ENCODE results near the gene CTSS. TPM values are rescaled to one million over a fixed set of nuclear protein-coding genes. Genes with fewer than 3 reads are reported as not detected.

Gene CTSS
- total and polyA plus RNA-seq, 2 donors (not counting 3 experiments of a cell fraction or from before 2014, with no cell fraction given), result 4.0 to 11.1 TPM

GRCh38 chr1:150683914-150684313, 81.7 kb downstream of the CTSS start:
- Histone ChIP-seq H3K4me3 (replicated peaks in 1 of 3; ENCODE audit: insufficient read depth in 1 of 3, low read depth in 1 of 3, low read length in 3 of 3) (no peak overlapping the region), H3K9me1 (replicated peaks; ENCODE audit: control insufficient read depth, extremely low read depth, insufficient read depth, low read length) (no peaks in the 10 kb centered on the region), H3K9me3 (replicated peaks; ENCODE audit: control insufficient read depth, insufficient read depth, low read length) (no peaks in the 10 kb centered on the region), H3K9ac (replicated peaks; ENCODE audit: extremely low read depth, insufficient read depth, low read length) (no peak overlapping the region), H3K36me3 (ENCODE audit: control insufficient read depth in 2 of 2, extremely low read depth in 1 of 2, insufficient read depth in 2 of 2, low read length in 2 of 2) (peaks cover 2 to 6% of the 10 kb centered on the region in 2 experiments), H3K27ac (ENCODE audit: insufficient read depth, low read depth, low read length) (no peak overlapping the region), H2AFZ (ENCODE audit: low read depth, low read length) (no peak overlapping the region), H3K79me2 (ENCODE audit: control insufficient read depth, insufficient read depth, low read length) (peaks cover 9% of the 10 kb centered on the region), H3K4me1 (ENCODE audit: control insufficient read depth, extremely low read depth, insufficient read depth, low read length) (peaks cover 11% of the 10 kb centered on the region), H3K27me3 (ENCODE audit: control insufficient read depth in 2 of 2, insufficient read depth in 2 of 2, low read length in 2 of 2) (no peaks in the 10 kb centered on the region), H3K4me2 (ENCODE audit: insufficient read depth, low read length) (no peak overlapping the region), H4K20me1 (replicated peaks; ENCODE audit: control insufficient read depth, extremely low read depth, insufficient read depth, low read length) (no peaks in the 10 kb centered on the region)
- dilution Hi-C loops (cut with MboI; ENCODE audit: extremely low pct_ligation_motif_present, low sequenced_read_pairs), result no loop called here
- FAIRE-seq (no peak), DNase-seq (ENCODE audit: low read depth, low spot score) (no peak)
- intact Hi-C loops (cut with micrococcal nuclease), result no loop called here
- BruUV-seq (replicated peaks), result no TSS peak
- CTCF ChIA-PET, result interaction anchor here (0.6 to 1.7 kb wide), 3 partner anchors 9 to 129 kb away, joined by 3 to 6 read pairs (median 3); no protein-coding TSS in a partner anchor
- POLR2A ChIA-PET, result no interaction called here
- no peak for TF ChIP-seq MYC (IDR thresholded peaks at IDR 0.05; ENCODE audit: low read depth, low read length)
- no peak for TF ChIP-seq GATA2 (IDR thresholded peaks at IDR 0.05; ENCODE audit: insufficient read depth, insufficient read length, low read depth, low read length)
- TF ChIP-seq POLR2A (IDR thresholded peaks at IDR 0.05; ENCODE audit: low read depth, low read length), result no peak
- TF ChIP-seq CTCF (IDR thresholded peaks at IDR 0.05; ENCODE audit: extremely low read depth in 1 of 2, insufficient read depth in 1 of 2, low read depth in 1 of 2, low read length in 2 of 2), result no peak
- TF ChIP-seq MAX (IDR thresholded peaks at IDR 0.05; ENCODE audit: insufficient read depth, insufficient read length), result no peak
- TF ChIP-seq FOS (IDR thresholded peaks at IDR 0.05; ENCODE audit: borderline replicate concordance, insufficient read depth, low read length), result no peak
- TF ChIP-seq JUN (IDR thresholded peaks at IDR 0.05; ENCODE audit: borderline replicate concordance, insufficient read depth, insufficient read length, low read depth), result no peak
- no peak for TF ChIP-seq EZH2 (IDR thresholded peaks at IDR 0.05; ENCODE audit: borderline replicate concordance, low read depth, low read length, severe bottlenecking)
- TF ChIP-seq POLR2AphosphoS5 (IDR thresholded peaks at IDR 0.05; ENCODE audit: insufficient read depth, low read depth, low read length), result no peak

Small RNA genes within 50 kb of the gene (small RNA-seq; reads per million reads assigned to genes)
- not detected for gene RNU6-1042P (ENCODE audit: insufficient read depth, insufficient read length, low read depth, low replicate concordance)
- gene RNU6-1309P (ENCODE audit: insufficient read depth, insufficient read length, low read depth, low replicate concordance), result not detected

Other genes starting within 250 kb of the CTSS start
- 0.37 and 0.73 TPM in 2 replicates for gene ADAMTSL4, start 216.4 kb downstream of the CTSS start, total RNA-seq
- gene ADAMTSL4, start 216.4 kb downstream of the CTSS start, polyA plus RNA-seq, result 0.96 and 1.0 TPM in 2 replicates
- 186 and 212 TPM in 2 replicates for gene MCL1, start 186.2 kb downstream of the CTSS start, total RNA-seq
- gene MCL1, start 186.2 kb downstream of the CTSS start, polyA plus RNA-seq, result 63.9 and 87.3 TPM in 2 replicates
- 155 and 162 TPM in 2 replicates for gene ENSA, start 136.2 kb downstream of the CTSS start, total RNA-seq
- 30.5 and 32.4 TPM in 2 replicates for gene ENSA, start 136.2 kb downstream of the CTSS start, polyA plus RNA-seq
- gene GOLPH3L, start 68.6 kb downstream of the CTSS start, total RNA-seq, result 33.2 and 34.9 TPM in 2 replicates
- gene GOLPH3L, start 68.6 kb downstream of the CTSS start, polyA plus RNA-seq, result 13.0 and 15.7 TPM in 2 replicates
- not detected in 2 replicates for gene HORMAD1, start 44.9 kb downstream of the CTSS start, total RNA-seq
- gene HORMAD1, start 44.9 kb downstream of the CTSS start, polyA plus RNA-seq, result not detected in 2 replicates
- 6.7 and 45.6 TPM in 2 replicates for gene CTSK, start 42.5 kb upstream of the CTSS start, total RNA-seq
- 18.5 and 20.3 TPM in 2 replicates for gene CTSK, start 42.5 kb upstream of the CTSS start, polyA plus RNA-seq
- 30.2 and 40.3 TPM in 2 replicates for gene ARNT, start 110.8 kb upstream of the CTSS start, total RNA-seq
- gene ARNT, start 110.8 kb upstream of the CTSS start, polyA plus RNA-seq, result 24.3 and 24.8 TPM in 2 replicates
- gene CTXND2, start 121.4 kb upstream of the CTSS start, total RNA-seq, result not detected in 2 replicates
- not detected in 2 replicates for gene CTXND2, start 121.4 kb upstream of the CTSS start, polyA plus RNA-seq
- gene SETDB1, start 160.6 kb upstream of the CTSS start, total RNA-seq, result 42.0 and 49.2 TPM in 2 replicates
- gene SETDB1, start 160.6 kb upstream of the CTSS start, polyA plus RNA-seq, result 25.1 and 25.3 TPM in 2 replicates
- 155 and 171 TPM in 2 replicates for gene CERS2, start 209.1 kb upstream of the CTSS start, total RNA-seq
- gene CERS2, start 209.1 kb upstream of the CTSS start, polyA plus RNA-seq, result 143 and 158 TPM in 2 replicates
- gene ANXA9, start 216.5 kb upstream of the CTSS start, total RNA-seq, result not detected in 2 replicates
- gene ANXA9, start 216.5 kb upstream of the CTSS start, polyA plus RNA-seq, result not detected in 2 replicates
- 11.7 and 12.0 TPM in 2 replicates for gene MINDY1, start 241.1 kb upstream of the CTSS start, total RNA-seq
- gene MINDY1, start 241.1 kb upstream of the CTSS start, polyA plus RNA-seq, result 15.4 and 16.1 TPM in 2 replicates
- 8.0 and 8.6 TPM in 2 replicates for gene PRUNE1, start 242.7 kb upstream of the CTSS start, total RNA-seq
- gene PRUNE1, start 242.7 kb upstream of the CTSS start, polyA plus RNA-seq, result 17.5 and 19.3 TPM in 2 replicates

Data from endothelial cell of umbilical vein (primary cell).